Measurements from ENCODE around the gene FBXL17. TPM values are rescaled to one million over a fixed set of nuclear protein-coding genes. Genes with fewer than 3 reads are reported as not detected.

Gene FBXL17
- total RNA-seq, 4 donors from 2014 or later, result 14.9 to 62.5 (median 20.6) TPM

DNA sequence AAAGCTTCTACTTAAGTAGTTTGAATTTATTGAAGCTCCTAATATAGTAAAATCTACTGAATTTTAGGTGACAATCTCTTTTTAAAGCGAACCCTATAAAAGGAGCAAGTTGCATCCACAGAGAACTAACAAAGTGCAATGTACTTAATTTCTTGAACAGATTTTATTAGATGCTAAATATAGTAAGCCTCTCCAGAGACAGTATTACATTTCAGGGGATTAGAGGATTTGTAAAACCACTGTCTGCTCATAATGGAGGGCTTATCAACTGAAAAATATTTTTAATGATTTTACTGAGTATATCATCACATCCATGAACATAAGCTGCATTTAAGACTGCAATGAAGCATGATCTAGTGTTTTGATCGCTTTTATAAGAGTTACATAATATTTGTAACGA lies 481.2 kb downstream of the FBXL17 start:
- no peaks in the 10 kb centered on the region for H3K4me1 ChIP-seq
- no peak for TF ChIP-seq POLR2AphosphoS5 (IDR thresholded peaks at IDR 0.05)
- TF ChIP-seq, protein P1, sequence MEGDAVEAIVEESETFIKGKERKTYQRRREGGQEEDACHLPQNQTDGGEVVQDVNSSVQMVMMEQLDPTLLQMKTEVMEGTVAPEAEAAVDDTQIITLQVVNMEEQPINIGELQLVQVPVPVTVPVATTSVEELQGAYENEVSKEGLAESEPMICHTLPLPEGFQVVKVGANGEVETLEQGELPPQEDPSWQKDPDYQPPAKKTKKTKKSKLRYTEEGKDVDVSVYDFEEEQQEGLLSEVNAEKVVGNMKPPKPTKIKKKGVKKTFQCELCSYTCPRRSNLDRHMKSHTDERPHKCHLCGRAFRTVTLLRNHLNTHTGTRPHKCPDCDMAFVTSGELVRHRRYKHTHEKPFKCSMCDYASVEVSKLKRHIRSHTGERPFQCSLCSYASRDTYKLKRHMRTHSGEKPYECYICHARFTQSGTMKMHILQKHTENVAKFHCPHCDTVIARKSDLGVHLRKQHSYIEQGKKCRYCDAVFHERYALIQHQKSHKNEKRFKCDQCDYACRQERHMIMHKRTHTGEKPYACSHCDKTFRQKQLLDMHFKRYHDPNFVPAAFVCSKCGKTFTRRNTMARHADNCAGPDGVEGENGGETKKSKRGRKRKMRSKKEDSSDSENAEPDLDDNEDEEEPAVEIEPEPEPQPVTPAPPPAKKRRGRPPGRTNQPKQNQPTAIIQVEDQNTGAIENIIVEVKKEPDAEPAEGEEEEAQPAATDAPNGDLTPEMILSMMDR (IDR thresholded peaks at IDR 0.05), result no peak
- TF ChIP-seq POLR2A (IDR thresholded peaks at IDR 0.05), result no peak
- TF ChIP-seq EP300 (IDR thresholded peaks at IDR 0.05), result no peak
- H3K9me3 ChIP-seq, result no peaks in the 10 kb centered on the region
- no peaks in the 10 kb centered on the region for H3K36me3 ChIP-seq
- DNase-seq (ENCODE audit: low spot score in 2 of 2), result no peak
- WGBS, result 94% methylated on average over 3 of the region's 3 CpGs
- no peak overlapping the region for H3K4me3 ChIP-seq
- H3K27me3 ChIP-seq, result no peaks in the 10 kb centered on the region
- H3K27ac ChIP-seq, result no peak overlapping the region

DNA sequence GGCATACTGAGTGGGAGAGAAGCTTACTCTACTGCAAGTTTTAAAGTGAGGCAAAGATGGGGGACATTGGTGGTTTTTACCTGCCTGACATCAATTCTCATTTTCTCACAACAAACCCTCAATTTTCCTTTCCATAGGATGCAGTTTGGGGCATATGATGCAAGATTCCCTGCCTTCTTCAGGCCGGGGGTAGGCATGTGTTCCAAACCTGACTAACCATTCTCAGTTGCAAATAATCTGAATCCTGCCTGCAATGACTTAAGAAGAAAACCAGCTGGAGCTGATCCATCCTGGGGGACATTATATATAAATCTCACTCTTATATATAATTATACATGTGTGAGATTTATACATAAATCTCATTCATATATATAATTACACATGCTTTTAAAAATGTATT lies 487.5 kb downstream of the FBXL17 start:
- TF ChIP-seq, protein P1 (IDR thresholded peaks at IDR 0.05), result no peak
- no peak for TF ChIP-seq EP300 (IDR thresholded peaks at IDR 0.05)
- no peak for TF ChIP-seq POLR2A (IDR thresholded peaks at IDR 0.05)
- no peak for TF ChIP-seq POLR2AphosphoS5 (IDR thresholded peaks at IDR 0.05)
- 61% methylated on average over 1 of the region's 1 CpG for WGBS

DNA sequence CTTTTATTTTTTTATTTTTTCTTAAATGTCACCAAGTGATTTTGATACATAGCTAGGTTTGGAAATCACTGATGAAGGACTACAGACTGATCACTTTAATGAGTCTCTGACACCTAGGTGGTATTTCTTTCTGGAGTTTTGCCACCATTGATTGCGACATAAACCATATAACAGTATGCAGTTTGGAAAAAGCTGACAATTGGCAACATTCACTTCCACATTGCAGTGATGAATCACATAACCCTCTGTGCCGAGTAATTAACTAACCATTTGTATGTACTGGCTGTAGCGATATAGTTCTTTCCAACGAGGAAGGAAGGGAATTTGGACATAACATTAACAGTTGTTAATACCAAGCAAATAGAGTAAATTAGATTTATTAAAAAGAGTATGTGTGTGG lies 488.3 kb downstream of the FBXL17 start:
- no peak for DNase-seq (ENCODE audit: low spot score in 2 of 2)
- H3K27me3 ChIP-seq, result no peaks in the 10 kb centered on the region
- 12% methylated on average over 4 of the region's 4 CpGs for WGBS

More for the DNA sequence above, 487.5 kb downstream of the FBXL17 start:
- Histone ChIP-seq H3K27ac (no peak overlapping the region), H3K27me3 (no peaks in the 10 kb centered on the region), H3K4me1 (peaks cover 9% of the 10 kb centered on the region), H3K4me3 (no peak overlapping the region), H3K36me3 (no peaks in the 10 kb centered on the region), H3K9me3 (no peaks in the 10 kb centered on the region)
- no peak for DNase-seq (ENCODE audit: low spot score in 2 of 2)

DNA sequence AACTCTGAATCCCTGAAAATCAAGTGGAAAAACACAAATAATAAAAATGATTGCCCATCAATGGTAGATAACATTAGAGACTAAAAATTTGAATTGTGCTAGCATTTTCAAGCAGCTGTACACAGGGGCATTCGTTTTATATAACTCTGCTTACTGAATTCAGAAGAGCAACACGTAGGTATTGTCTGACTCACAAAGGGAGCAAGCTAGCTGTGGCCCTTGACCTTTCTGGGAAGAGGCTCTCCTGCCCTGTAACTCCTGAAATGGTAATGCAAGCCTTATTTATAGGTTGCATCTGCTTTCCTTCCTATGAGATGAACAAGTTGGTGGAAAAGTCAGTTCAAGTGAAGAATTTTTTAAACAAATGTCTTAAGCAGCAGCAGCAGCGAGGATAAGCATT lies 492.5 kb downstream of the FBXL17 start:
- H3K27ac ChIP-seq, result no peak overlapping the region
- H3K9me3 ChIP-seq, result no peaks in the 10 kb centered on the region
- H3K4me3 ChIP-seq, result no peak overlapping the region
- no peak for DNase-seq (ENCODE audit: low spot score in 2 of 2)
- H3K36me3 ChIP-seq, result no peaks in the 10 kb centered on the region
- H3K4me1 ChIP-seq, result peaks cover 5% of the 10 kb centered on the region
- H3K27me3 ChIP-seq, result no peaks in the 10 kb centered on the region
- no peak for TF ChIP-seq POLR2A (IDR thresholded peaks at IDR 0.05)
- WGBS, result 90% methylated on average over 3 of the region's 3 CpGs

More for the DNA sequence above, 488.3 kb downstream of the FBXL17 start:
- no peak overlapping the region for H3K27ac ChIP-seq
- H3K4me1 ChIP-seq, result peaks cover 9% of the 10 kb centered on the region
- H3K36me3 ChIP-seq, result no peaks in the 10 kb centered on the region
- H3K4me3 ChIP-seq, result no peak overlapping the region
- no peaks in the 10 kb centered on the region for H3K9me3 ChIP-seq
- TF ChIP-seq EP300 (IDR thresholded peaks at IDR 0.05) (no peak), POLR2A (IDR thresholded peaks at IDR 0.05) (no peak), POLR2AphosphoS5 (IDR thresholded peaks at IDR 0.05) (no peak)
- TF ChIP-seq, protein P1 (IDR thresholded peaks at IDR 0.05), result no peak

DNA sequence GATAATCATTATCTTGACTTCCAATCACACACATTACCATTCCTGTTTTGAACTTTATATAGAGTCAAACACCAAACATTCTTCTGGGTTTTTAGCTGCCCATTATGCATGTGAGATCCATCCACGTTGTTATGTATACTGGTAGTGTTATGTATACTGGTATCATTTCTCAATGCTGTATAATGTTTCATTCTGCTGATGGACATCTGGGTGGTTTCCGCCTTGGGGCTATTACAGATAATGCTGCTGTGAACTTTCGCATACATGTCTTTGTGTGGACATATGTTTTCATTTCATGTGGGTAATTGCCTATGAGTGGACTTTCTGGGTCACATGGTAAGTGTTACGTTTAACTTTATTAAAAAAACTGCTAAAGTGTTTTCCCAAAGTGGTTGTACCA lies 493.4 kb downstream of the FBXL17 start:
- H3K27ac ChIP-seq, result no peak overlapping the region
- H3K36me3 ChIP-seq, result no peaks in the 10 kb centered on the region
- no peak for TF ChIP-seq POLR2AphosphoS5 (IDR thresholded peaks at IDR 0.05)
- TF ChIP-seq, protein P1 (IDR thresholded peaks at IDR 0.05), result no peak
- no peak for TF ChIP-seq POLR2A (IDR thresholded peaks at IDR 0.05)
- no peak for TF ChIP-seq EP300 (IDR thresholded peaks at IDR 0.05)
- no peaks in the 10 kb centered on the region for H3K4me1 ChIP-seq
- 97% methylated on average over 4 of the region's 4 CpGs for WGBS
- DNase-seq (ENCODE audit: low spot score in 2 of 2), result no peak
- no peak overlapping the region for H3K4me3 ChIP-seq
- H3K27me3 ChIP-seq, result no peaks in the 10 kb centered on the region
- no peaks in the 10 kb centered on the region for H3K9me3 ChIP-seq
